Glomerular visceral epithelial cell (primary cell): ENCODE measurements around the gene IL17REL.

ENCODE experiments used
- DNase-seq: peaks from one replicate; pipeline ENCODE4 v3.0.0-alpha.2; 2016; ENCODE audit errors: extremely low spot score

IL17REL gene

DNA sequence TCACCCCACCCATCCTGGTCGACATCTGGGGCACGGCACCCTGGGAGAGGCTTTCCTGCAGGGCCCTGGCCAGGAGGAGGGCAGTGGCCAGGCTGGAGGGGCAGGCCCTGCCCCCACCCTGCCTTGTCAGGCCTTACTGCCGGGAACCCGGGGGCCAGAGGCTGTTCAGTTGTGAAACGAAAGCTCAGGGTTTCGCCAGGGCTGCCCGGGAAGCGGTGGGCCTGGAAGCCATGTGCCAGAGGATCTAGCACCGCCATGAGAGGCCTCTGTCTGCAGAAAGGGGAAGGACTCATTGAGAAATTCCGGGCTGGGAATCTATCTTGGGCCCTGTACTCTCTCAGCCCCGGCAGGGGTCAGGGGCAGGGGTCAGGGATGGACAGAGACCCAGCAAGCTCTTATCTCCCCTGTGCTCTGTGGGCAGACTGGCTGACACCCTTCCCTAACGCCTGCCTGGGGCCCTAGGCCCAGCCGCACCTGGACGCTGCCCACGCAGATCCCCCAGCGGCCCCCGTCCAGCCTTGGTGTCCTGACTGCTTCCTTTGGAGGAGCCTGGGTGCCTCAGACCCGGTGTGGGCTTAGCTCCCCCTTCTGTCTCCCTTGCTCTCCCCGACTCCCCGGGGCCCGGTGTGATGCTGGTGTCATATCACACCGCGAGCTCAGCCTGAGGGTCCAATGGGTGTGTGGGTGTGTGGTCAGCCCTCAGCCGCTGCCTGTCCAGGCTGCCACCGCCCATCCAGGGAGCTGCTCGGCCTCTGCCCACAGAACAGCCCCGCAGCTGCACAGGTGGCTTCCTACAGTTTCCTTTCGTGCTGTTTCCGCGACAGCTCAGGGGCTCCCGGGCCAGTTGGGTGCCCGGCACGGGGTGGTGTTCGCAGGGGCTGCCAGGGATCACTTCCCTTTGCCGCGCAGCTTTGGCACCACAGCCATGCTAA is 45.5 kb downstream of the IL17REL start:
- DNase-seq = no peak

DNA sequence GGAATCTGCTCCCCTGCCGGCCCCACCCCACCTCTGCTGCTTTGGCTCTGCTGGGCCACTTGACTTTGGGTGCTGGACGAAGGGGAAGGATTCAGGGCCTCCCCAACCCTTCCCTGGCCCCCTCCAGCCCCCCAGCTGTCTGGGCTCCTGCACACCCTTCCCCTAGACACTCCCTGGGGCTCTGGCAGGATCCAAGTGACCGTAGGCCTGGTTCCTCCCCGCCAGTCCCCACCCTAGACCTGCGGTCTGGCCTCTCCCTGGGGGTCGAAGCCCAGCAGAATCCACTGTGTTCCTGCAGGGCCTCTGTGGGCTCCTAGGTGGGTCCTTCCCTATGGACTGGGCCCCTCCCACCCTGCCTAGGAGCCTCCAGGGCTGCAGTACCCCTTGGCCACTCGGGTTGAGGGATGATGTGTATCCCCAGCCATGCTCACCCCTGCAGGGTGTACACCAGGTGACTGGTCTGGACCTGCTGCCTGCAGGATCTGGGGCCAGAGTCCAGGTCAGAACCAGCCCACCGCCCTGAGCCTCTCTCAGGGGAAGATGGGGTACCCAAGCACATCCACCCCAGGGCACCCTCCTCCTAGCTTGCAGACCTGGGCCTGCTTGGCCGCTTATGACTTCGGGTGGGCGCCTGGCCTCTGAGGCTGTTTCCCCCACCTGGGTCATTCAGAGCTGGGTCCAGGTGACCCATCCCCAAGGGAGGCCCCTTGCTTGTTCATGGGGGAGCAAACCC is 46.4 kb downstream of the IL17REL start:
- no peak for DNase-seq

DNA sequence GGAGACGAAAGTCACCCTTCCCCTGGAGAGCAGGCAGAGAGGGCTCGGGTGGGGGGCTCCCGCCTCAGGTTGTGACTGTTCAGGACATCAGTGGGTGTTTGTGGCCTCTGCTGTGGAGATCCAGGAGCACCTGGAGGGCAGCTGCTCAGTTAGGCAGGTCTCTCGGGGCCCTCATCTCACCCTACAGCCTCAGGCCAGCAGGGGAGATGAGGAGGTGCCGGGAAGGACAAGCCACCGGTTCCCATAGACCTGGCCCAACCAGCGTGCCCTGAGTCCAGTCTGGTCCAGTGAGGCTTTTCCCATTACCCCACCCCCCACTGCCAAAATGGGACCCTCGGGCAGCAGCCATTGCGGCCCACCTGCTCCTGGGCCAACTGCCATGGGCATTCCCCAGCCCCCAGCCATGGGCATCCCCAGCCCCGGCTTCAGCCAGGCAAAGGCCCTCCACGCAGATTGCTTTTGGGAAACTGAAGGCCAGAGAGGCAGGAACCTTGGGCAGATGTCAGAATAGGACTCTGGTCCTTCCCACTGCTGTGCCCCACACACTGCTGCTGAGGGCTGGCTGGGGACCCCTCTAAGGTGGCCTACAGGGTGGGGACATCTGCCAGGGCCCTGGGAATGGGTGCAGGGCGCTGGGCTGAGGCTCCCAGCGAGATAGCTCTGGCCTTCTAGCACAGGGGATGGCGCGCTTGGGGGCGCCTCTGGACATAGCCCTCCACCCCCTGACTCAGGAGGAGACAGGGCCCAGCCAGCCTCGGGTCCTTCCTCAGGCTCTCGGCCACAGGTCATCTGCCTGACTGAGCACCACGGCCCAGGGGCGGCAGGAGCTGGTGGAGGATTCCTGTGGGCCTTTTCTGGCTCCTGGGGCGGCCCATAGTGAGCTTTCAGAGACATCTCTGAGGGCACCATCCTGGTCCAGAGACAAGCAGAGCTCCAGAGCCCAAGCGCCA is 47.2 kb downstream of the IL17REL start:
- DNase-seq = no peak

DNA sequence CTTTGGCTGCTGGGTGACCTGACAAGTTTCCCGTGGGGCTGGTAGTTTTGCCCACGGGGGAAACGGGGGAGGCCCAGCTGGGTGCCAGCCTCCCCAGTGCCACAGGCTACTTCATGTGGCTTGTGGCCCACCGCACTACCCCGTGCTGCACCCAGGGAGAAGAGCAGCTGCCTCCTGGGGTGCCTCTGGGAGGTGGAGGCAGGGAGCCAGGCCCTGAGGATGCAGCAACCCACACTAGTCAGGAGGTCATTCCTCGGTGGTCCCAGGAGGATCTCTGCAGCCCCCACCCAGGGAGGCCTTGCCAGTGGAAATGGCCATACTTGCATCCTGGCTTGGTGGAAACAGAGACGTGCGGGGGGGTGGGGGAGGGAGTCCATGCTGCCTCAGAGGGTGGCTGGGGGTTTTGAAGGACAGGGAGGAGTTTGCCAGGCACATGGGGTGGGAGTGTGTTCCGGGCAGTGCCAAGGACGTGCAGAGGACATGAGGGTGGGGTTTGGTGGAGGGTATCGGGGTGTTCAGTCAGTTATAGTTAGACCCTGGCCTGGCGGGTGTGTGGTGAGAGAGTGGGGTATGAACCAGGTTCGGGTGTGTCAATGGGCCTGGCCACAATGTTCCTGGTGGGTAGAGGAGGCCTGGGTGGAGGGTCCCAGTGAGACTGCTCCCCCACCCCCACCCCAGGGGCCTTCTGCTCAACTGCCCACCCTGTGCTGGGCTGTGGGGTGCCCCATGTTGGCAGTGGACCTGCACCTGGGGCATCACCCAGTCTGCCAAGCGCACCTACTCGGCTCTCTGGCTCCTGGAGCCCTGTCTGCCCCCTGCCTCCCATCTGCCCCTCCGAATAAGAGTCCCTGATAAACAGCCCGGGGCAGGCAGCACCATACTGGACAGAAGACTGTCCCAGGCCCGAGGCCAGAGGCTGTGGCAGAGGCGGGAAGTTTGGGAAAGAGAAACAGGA is 48.2 kb downstream of the IL17REL start:
- no peak for DNase-seq

DNA sequence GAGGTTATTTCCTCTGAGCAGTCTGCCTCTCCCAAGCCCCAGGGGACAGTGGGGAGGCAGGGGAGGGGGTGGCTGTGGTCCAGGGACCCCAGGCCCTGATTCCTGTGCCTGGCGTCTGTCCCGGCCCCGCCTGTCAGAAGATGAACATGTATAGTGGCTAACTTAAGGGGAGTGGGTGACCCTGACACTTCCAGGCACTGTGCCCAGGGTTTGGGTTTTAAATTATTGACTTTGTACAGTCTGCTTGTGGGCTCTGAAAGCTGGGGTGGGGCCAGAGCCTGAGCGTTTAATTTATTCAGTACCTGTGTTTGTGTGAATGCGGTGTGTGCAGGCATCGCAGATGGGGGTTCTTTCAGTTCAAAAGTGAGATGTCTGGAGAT is 48.9 kb downstream of the IL17REL start:
- DNase-seq = no peak

DNA sequence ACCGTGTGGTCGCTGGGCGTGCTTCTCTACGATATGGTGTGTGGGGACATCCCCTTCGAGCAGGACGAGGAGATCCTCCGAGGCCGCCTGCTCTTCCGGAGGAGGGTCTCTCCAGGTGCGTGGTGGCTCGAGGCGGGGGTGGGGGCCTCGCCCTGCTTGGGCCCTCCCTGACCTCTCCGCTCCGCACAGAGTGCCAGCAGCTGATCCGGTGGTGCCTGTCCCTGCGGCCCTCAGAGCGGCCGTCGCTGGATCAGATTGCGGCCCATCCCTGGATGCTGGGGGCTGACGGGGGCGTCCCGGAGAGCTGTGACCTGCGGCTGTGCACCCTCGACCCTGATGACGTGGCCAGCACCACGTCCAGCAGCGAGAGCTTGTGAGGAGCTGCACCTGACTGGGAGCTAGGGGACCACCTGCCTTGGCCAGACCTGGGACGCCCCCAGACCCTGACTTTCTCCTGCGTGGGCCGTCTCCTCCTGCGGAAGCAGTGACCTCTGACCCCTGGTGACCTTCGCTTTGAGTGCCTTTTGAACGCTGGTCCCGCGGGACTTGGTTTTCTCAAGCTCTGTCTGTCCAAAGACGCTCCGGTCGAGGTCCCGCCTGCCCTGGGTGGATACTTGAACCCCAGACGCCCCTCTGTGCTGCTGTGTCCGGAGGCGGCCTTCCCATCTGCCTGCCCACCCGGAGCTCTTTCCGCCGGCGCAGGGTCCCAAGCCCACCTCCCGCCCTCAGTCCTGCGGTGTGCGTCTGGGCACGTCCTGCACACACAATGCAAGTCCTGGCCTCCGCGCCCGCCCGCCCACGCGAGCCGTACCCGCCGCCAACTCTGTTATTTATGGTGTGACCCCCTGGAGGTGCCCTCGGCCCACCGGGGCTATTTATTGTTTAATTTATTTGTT is 49.6 kb downstream of the IL17REL start:
- DNase-seq = no peak

DNA sequence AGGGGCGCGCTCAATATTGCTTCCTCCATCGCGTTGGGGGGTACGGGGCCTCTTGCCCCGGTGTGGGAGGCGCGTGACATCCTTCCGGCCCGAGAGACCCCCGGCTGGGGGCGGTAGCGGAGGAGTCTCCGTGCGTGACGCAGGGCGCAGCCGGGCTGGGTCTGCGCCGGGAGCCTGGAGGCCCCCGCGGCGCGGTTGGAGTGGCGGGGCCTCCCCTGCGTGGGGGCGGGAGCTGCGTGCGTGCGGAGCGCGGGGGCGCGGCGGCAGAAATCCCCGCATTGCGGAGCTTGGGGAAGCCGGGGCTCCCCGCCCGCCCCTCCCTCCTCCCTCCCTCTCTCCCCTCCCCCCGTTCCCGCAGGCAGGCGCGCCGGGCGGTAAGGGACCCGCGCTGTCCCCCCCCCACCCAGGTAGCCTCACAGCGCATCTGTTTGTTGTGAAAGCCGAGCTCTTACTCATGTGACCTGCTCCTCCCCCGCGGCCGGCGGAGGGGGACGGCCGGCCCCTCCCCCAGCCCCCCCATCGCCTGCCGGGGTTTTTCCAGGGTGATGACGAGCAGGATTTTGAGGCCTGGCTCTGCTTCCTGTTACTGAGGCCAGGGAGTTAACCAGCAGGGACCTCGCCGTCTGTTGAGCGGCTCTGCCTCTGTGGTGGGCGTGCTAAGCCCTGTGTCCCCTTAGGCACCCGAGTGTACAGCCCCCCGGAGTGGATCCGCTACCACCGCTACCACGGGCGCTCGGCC is 50.4 kb downstream of the IL17REL start:
- peak; percentile 92 for DNase-seq

DNA sequence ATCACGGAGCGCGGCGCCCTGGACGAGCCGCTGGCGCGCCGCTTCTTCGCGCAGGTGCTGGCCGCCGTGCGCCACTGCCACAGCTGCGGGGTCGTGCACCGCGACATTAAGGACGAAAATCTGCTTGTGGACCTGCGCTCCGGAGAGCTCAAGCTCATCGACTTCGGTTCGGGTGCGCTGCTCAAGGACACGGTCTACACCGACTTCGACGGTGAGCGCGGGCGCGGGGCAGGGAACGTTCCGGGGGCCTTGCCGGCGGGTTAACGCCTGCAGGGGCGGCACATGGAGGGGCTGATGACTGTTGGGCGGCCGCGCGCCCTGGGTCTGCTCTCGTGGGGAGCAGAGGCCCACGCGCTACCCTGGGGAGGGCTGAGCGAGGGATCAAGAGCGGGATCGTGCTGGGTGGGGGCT is 51.0 kb downstream of the IL17REL start:
- DNase-seq = no peak

DNA sequence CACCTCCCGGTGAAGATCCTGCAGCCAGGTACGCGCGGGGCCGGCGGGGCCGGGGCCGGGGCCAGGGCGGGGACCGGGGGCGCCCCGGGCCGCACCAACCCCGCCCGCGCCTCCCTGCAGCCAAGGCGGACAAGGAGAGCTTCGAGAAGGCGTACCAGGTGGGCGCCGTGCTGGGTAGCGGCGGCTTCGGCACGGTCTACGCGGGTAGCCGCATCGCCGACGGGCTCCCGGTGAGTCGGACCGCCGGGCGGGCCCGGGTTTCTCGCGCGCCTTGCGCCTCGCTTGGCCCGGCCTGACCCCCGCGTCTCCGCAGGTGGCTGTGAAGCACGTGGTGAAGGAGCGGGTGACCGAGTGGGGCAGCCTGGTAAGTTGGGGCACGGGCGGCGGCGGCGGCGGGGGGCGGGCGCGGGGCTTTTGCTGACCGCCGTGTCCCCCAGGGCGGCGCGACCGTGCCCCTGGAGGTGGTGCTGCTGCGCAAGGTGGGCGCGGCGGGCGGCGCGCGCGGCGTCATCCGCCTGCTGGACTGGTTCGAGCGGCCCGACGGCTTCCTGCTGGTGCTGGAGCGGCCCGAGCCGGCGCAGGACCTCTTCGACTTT is 51.5 kb downstream of the IL17REL start:
- DNase-seq = peak; percentile 47

DNA sequence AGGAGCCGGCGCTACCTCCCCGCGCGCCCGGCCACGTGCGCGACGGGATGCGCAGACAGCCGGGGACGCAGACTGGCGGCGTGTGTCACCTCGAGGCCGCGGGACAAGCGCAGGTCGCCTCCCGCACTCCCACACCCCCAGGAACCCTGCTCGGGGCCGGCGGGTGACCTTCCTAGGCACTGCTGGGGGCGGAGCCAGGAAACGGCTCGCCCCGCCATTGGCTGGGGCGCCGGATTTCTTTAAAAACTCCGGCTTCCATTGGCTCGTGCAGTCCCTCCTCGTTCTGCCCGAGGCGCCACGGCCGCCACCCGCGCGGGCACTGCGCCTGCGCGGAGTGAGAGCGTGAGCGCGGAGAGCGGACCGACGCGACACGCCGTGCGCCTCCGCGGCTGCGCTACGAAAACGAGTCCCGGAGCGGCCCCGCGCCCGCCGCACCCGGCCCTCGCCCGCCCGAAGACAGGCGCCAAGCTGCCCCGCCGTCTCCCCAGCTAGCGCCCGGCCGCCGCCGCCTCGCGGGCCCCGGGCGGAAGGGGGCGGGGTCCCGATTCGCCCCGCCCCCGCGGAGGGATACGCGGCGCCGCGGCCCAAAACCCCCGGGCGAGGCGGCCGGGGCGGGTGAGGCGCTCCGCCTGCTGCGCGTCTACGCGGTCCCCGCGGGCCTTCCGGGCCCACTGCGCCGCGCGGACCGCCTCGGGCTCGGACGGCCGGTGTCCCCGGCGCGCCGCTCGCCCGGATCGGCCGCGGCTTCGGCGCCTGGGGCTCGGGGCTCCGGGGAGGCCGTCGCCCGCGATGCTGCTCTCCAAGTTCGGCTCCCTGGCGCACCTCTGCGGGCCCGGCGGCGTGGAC is 52.2 kb downstream of the IL17REL start, which contains the start of gene PIM3:
Gene PIM3 (plus strand): TSS at position 614 of the 846 bp plus-strand sequence. CDS start 176 bp downstream, at position 790.
- DNase-seq = peak; percentile 95

DNA sequence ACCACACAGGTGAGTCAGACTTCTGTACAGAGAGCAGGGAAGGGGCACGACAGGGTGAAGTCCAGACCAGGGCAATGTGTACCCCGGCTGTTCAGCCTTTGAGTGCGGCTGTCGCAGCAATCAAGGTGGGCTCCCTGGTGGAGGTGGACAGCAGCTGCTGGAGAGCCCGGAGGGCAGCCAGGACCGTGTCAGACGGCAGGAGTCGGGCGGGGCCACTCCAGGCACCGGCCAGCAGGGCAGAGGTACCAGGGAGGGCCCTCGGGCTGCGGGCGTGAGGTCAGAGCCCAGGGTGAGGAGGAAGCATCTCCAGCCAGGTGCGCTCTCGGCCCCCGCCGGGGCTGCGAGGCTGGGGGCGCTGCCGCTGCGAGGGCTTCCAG is 52.8 kb downstream of the IL17REL start:
- peak; percentile 53 for DNase-seq

DNA sequence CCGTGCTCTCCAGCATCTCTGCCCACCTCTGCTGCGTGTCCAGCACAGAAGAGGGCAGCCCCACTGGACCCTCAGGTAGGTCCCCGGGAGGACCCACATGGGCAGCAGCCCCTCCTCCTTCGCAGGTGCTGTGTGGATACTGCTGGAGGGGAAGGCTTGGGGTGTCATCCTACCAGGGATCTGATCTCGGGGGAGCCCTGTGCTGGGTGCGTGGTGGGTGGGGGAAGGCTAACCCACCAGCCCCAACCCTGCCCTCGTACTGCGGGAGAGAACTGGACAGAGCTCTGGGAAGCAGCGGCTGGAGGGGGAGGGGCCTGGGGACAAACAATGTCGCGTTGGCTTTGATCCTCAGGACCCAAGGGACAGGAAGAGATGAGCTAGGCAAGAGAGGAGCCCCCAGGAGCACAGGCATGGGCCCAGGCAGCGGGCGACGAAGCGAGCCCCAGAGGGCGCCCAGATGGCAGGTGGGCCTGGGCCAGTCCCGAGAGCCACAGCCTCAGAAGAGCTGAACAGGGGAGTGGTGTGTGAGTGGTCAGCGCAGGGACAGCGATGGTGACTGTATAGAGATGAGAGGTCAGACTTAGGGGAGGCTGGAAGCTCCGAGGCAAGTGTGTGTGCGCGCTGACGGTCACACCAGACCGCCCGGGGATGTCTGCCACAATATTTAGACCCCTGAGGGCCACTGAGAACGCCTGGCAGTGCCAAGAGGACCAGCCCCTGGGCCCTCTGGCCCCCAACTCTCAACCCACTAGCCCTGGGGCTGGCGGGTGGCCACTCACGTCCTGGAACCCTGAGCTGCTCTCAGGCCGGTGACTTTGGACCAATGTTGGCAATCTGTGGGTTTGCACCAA is 53.4 kb downstream of the IL17REL start:
- DNase-seq = no peak

DNA sequence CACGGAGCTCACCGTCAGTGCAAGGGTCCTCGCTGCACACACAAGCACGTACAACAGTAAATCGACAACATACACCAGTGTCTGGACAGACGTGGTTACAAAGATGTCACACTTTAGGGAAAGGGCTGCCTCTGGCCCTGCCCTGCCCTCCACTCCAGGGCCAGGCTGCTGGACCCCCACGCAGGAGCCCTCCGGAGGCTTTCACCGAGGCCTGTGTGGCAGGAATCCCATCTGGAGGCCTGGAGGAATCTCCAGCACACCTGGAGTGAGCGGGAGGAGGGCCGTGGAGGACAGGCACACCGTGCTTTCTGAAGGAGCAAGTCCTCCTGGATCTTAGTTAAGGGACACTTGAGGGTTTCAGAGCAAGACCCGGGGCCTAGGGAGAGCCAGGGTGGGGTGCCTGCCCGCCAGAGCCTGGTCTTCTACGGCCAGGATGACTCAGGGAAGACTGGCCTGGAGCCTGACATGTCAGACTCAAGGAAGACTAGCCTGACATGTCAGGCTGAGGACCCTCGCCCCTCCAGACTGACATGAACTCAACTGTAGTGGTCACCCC is 54.1 kb downstream of the IL17REL start:
- DNase-seq = no peak

DNA sequence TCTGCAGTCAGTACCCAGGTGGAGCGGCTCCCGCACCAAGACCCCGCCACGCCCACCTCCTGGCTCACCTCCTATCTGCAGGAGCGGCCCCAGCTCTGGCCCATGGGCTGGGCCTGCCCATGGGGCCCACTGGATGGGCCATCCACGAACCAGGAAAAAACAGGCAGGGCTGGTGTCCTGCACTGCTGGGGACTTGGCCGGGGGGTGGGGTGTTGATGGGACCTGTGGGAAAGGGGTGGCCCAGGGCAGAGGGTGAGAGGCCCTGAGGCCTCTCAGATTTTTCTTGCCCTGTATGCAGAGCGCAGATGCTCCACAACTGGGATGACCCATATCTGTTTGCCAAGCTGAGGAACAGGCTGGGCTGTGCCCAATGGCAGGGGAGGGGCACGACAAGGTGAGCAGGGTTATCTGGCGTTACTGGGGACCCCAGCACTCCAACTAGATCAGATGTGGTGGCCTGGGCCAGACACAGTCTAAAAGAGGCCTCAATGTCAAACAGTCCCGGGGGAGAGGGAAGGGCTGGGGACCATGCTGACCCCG is 54.7 kb downstream of the IL17REL start:
- DNase-seq = no peak

DNA sequence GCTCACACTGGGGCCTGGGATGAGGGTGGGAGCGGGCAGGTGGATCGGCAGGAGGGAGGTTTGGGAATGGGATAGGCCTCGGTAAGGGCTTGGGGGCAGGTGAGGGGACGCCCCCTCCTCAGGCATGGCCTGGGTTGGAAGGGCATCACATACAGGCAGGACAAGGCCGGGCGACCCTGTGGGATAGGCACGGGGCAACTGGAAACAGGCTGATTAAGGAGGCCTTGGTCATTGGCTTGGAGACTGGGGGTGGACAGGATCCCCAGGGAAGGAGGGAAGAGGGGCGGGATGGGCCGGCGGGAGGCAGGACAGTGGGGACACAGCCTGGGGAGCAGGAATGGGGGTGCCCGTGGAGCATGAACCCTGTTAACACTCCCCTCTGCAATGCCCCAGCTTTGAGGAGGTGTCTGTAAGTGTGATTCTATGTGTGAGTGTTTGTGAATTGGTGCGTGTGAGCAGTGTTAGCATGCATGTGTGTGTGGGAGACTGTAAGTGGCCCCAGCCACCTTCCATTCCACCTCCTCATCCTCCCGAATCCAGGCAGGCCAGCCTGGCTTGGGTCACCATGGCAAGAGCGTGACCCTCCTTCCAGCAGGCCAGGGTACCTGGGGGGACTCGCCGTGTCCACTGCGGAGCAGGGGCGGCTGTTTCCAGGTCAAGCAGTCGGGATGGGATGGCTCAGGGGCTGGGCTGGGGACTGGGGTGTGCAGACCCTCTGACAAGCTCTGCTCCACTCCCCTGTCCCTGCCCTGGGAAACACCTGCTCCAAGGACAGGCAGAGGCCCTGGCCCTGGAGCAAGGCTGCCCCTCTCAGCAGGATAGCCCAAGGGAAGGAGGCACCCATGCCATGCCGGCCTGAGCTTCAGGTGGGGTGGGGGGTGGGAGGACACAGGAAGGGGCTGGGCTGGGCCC is 55.4 kb downstream of the IL17REL start:
- DNase-seq = no peak
